IMR-90 (cell line): ENCODE measurements around the gene CTSF. TPM values are rescaled to one million over a fixed set of nuclear protein-coding genes. Genes with fewer than 3 reads are reported as not detected.
A peak's percentile ranks its signal among the peaks of the same experiment; 100 is the strongest.

Source experiments
- ATAC-seq: fragments of 200-7000 bp; cut with Tn5 transposase; 2 replicates; pipeline ENCODE4 v1.9.1; 2020; ENCODE audit warnings: low read depth, mild to moderate bottlenecking, moderate library complexity
- BruUV-seq: library from RNA; stranded (reverse); fragments of 400-500 nt; replicated peaks from 2 replicates; lab custom pipeline; 2021; lab: Mats Ljungman, UMichigan
- CTCF ChIA-PET: fragments of 300-600 bp; formaldehyde crosslinking; extraction: SDS; loops from one replicate; lab custom pipeline; 2021; ENCODE audit warnings: antibody characterized with exemption; lab: Yijun Ruan, JAX
- POLR2A ChIA-PET: fragments of 300-600 bp; sonication (Branson Sonifier 250); formaldehyde crosslinking; loops from one replicate; lab custom pipeline; 2022; ENCODE audit warnings: antibody characterized with exemption; ENCODE audit not compliant: unreplicated experiment; lab: Charles Lee
- DNase-seq: peaks from one replicate; pipeline ENCODE4 v3.0.0; 2013
- H2AFZ ChIP-seq: replicated peaks from 2 replicates; pipeline ENCODE3; 2013; ENCODE audit warnings: low read length, mild to moderate bottlenecking; ENCODE audit not compliant: poor library complexity
- H2AK5ac ChIP-seq: 2 replicates; pipeline ENCODE4 v1.6.1; 2013; ENCODE audit warnings: low read depth, low read length, inconsistent platforms
- H2AK9ac ChIP-seq: replicated peaks from 2 replicates; pipeline ENCODE3; 2013; ENCODE audit warnings: mild to moderate bottlenecking, low read depth, low read length, moderate library complexity; ENCODE audit not compliant: poor library complexity
- H2BK120ac ChIP-seq: 2 replicates; pipeline ENCODE4 v1.6.1; 2013; ENCODE audit warnings: low read depth, low read length, inconsistent platforms
- H2BK15ac ChIP-seq: 3 replicates; pipeline ENCODE4 v1.6.1; 2013; ENCODE audit warnings: low read depth, low read length, inconsistent platforms
- H2BK20ac ChIP-seq: 2 replicates; pipeline ENCODE4 v1.6.1; 2013; ENCODE audit warnings: low read depth, mild to moderate bottlenecking, inconsistent platforms, low read length, moderate library complexity
- H2BK5ac ChIP-seq: 2 replicates; pipeline ENCODE4 v1.6.1; 2013; ENCODE audit warnings: mild to moderate bottlenecking, low read depth, low read length, inconsistent platforms; ENCODE audit not compliant: poor library complexity, severe bottlenecking
- H3K14ac ChIP-seq: replicated peaks from 2 replicates; pipeline ENCODE4 v1.6.1; 2013; ENCODE audit warnings: low read depth, low read length, inconsistent platforms
- H3K18ac ChIP-seq: 2 replicates; pipeline ENCODE4 v1.6.1; 2013; ENCODE audit warnings: low read depth, low read length, control low read depth
- H3K23ac ChIP-seq: 2 replicates; pipeline ENCODE4 v1.6.1; 2013; ENCODE audit warnings: low read depth, low read length, inconsistent platforms
- H3K27ac ChIP-seq: 2 replicates; pipeline ENCODE4 v1.5.1; 2013; ENCODE audit warnings: mild to moderate bottlenecking, control low read depth, low read length; ENCODE audit not compliant: insufficient read depth
- H3K27me3 ChIP-seq: 2 replicates; pipeline ENCODE4 v1.6.1; 2013; ENCODE audit warnings: low read length; ENCODE audit not compliant: control insufficient read depth, insufficient read depth
- H3K36me3 ChIP-seq: 2 replicates; pipeline ENCODE4 v1.6.1; 2013; ENCODE audit warnings: low read length, mixed read lengths; ENCODE audit not compliant: control insufficient read depth, insufficient read depth
- H3K4ac ChIP-seq: 2 replicates; pipeline ENCODE4 v1.6.1; 2013; ENCODE audit warnings: low read depth, low read length, inconsistent platforms
- H3K4me1 ChIP-seq: 2 replicates; pipeline ENCODE4 v1.6.1; 2013; ENCODE audit warnings: low read length, mixed read lengths; ENCODE audit not compliant: control insufficient read depth, insufficient read depth
- H3K4me2 ChIP-seq: 2 replicates; pipeline ENCODE4 v1.6.1; 2013; ENCODE audit warnings: low read depth, mild to moderate bottlenecking, control low read depth, low read length, moderate library complexity
- H3K4me3 ChIP-seq: 2 replicates; pipeline ENCODE4 v1.5.1; 2013; ENCODE audit warnings: low read depth, mild to moderate bottlenecking, control low read depth, low read length, moderate library complexity; ENCODE audit not compliant: insufficient read depth
- H3K56ac ChIP-seq: 2 replicates; pipeline ENCODE4 v1.6.1; 2013; ENCODE audit warnings: low read length, inconsistent platforms; ENCODE audit not compliant: insufficient read depth; ENCODE audit errors: extremely low read depth
- H3K79me1 ChIP-seq, 2 experiments: 2 replicates each; pipeline ENCODE4 v1.6.1; 2013; ENCODE audit warnings: low read length in 2 of 2, inconsistent platforms in 1 of 2, low read depth in 1 of 2
- H3K9ac ChIP-seq: 2 replicates; pipeline ENCODE4 v1.6.1; 2013; ENCODE audit warnings: low read depth, low read length, control low read depth
- H3K9me1 ChIP-seq: 2 replicates; pipeline ENCODE4 v1.6.1; 2013; ENCODE audit warnings: low read length, inconsistent platforms; ENCODE audit not compliant: insufficient read depth
- H3K9me3 ChIP-seq: 2 replicates; pipeline ENCODE4 v1.6.1; 2013; ENCODE audit warnings: low read length; ENCODE audit not compliant: control insufficient read depth, insufficient read depth
- H4K20me1 ChIP-seq: 2 replicates; pipeline ENCODE4 v1.6.1; 2013; ENCODE audit warnings: low read length, inconsistent platforms; ENCODE audit not compliant: insufficient read depth
- H4K5ac ChIP-seq: 2 replicates; pipeline ENCODE4 v1.6.1; 2013; ENCODE audit warnings: mild to moderate bottlenecking, low read depth, low read length, control low read depth
- H4K8ac ChIP-seq, 2 experiments: 2 replicates each; pipeline ENCODE4 v1.6.1; 2013; ENCODE audit warnings: low read depth in 2 of 2, low read length in 2 of 2, control low read depth in 1 of 2, inconsistent platforms in 1 of 2
- H4K91ac ChIP-seq: 2 replicates; pipeline ENCODE4 v1.6.1; 2013; ENCODE audit warnings: low read depth, low read length, inconsistent platforms; ENCODE audit not compliant: insufficient read depth
- CEBPB ChIP-seq: IDR thresholded peaks from 2 replicates; pipeline ENCODE4 v1.6.1; 2012; ENCODE audit warnings: low read depth, low read length, improper control_type of control experiment
- CHD1 ChIP-seq: IDR thresholded peaks from 2 replicates; pipeline ENCODE4 v1.6.1; 2012; ENCODE audit warnings: low read depth, low read length, improper control_type of control experiment
- CTCF ChIP-seq: conservative IDR thresholded peaks from 2 replicates; pipeline ENCODE4 v1.5.1; 2012; ENCODE audit warnings: mild to moderate bottlenecking, low read depth, low read length, improper control_type of control experiment
- ELK1 ChIP-seq: fragments of 150-350 bp; IDR thresholded peaks from 2 replicates; pipeline ENCODE4 v1.6.1; 2016; ENCODE audit warnings: low read depth, mild to moderate bottlenecking, low read length, moderate library complexity, borderline replicate concordance
- FOS ChIP-seq: fragments of 150-350 bp; IDR thresholded peaks from 2 replicates; pipeline ENCODE4 v1.6.1; 2016; ENCODE audit warnings: low read depth, low read length
- MAZ ChIP-seq: IDR thresholded peaks from 2 replicates; pipeline ENCODE4 v1.6.1; 2012; ENCODE audit warnings: low read depth, mild to moderate bottlenecking, low read length, improper control_type of control experiment, moderate library complexity, borderline replicate concordance
- NFE2L2 ChIP-seq: fragments of 150-350 bp; IDR thresholded peaks from 2 replicates; pipeline ENCODE4 v1.6.1; 2016; ENCODE audit warnings: low read depth, mild to moderate bottlenecking, low read length
- POLR2A ChIP-seq: IDR thresholded peaks from 2 replicates; pipeline ENCODE4 v1.6.1; 2012; ENCODE audit warnings: mild to moderate bottlenecking, low read depth, low read length
- RAD21 ChIP-seq: IDR thresholded peaks from 2 replicates; pipeline ENCODE4 v1.6.1; 2012; ENCODE audit warnings: low read length, improper control_type of control experiment
- RCOR1 ChIP-seq: IDR thresholded peaks from 2 replicates; pipeline ENCODE4 v1.6.1; 2012; ENCODE audit warnings: mild to moderate bottlenecking, low read length, improper control_type of control experiment; ENCODE audit not compliant: insufficient replicate concordance
- RFX5 ChIP-seq: IDR thresholded peaks from 2 replicates; pipeline ENCODE4 v1.8.0; 2012; ENCODE audit warnings: low read depth, mild to moderate bottlenecking, low read length, moderate library complexity
- SMC3 ChIP-seq: fragments of 150-350 bp; IDR thresholded peaks from 2 replicates; pipeline ENCODE4 v1.6.1; 2016; ENCODE audit warnings: low read depth, mild to moderate bottlenecking, antibody characterized with exemption, low read length, moderate library complexity
- USF2 ChIP-seq: fragments of 150-350 bp; IDR thresholded peaks from 2 replicates; pipeline ENCODE4 v1.6.1; 2017; ENCODE audit warnings: mild to moderate bottlenecking, antibody characterized with exemption, low read length, low read depth
- WGBS, 2 experiments: methylation state at CpG; one replicate each; pipeline versions ENCODE4 v1.1.5 to v1.1.7; 2013; ENCODE audit warnings: missing lambda C conversion rate in 2 of 2; ENCODE audit not compliant: insufficient read length in 1 of 2; ENCODE audit errors: extremely low coverage in 2 of 2; 5-methylcytosine and 5-hydroxymethylcytosine counted together
- dilution Hi-C: fragments of 300-500 bp; cut with HindIII; formaldehyde crosslinking; loops from one replicate; pipeline ENCODE4 v1.14.3; 2018; ENCODE audit warnings: low sequenced_read_pairs; ENCODE audit not compliant: unreplicated experiment
- in situ Hi-C: fragments of 300-500 bp; cut with MboI; formaldehyde crosslinking; loops from 3 replicates; pipeline ENCODE4 v1.14.3; 2019; ENCODE audit warnings: low sequenced_read_pairs, inconsistent platforms, mixed read lengths
- intact Hi-C: fragments of 100-400 bp; cut with micrococcal nuclease; formaldehyde crosslinking; loops from 2 replicates; pipeline ENCODE4 v1.10.0; 2022
- polyA plus RNA-seq, 3 experiments: library from polyadenylated mRNA; depleted of rRNA; stranded (reverse); fragments of >200 nt; gene quantifications; 2 replicates each; pipeline ENCODE4 v1.2.3, GENCODE V29; 2012; ENCODE audit warnings: low replicate concordance in 1 of 3
- total RNA-seq: library from RNA; depleted of rRNA; stranded (reverse); fragments of >200 nt; gene quantifications from 2 replicates; pipeline ENCODE4 v1.2.3, GENCODE V29; 2012

CTSF gene
- total and polyA plus RNA-seq, 2 of the 4 experiments (the other 2 are of a cell fraction), result 4.1 to 16.0 TPM

GRCh38 chr11:66580803-66581202 is 12.4 kb upstream of the CTSF start:
- 0 out of 2 replicates have a peak, but pooled peaks cover 2% of the 10 kb centered on the region for H3K9me3 ChIP-seq
- no peaks in the 10 kb centered on the region for H3K9me1 ChIP-seq
- H2AFZ ChIP-seq, result no peak overlapping the region
- ATAC-seq (no peak), DNase-seq (peak; percentile 34)
- no peak overlapping the region for H3K27ac ChIP-seq
- in situ Hi-C loops (no loop called here), dilution Hi-C loops (no loop called here), intact Hi-C loops (no loop called here)
- no peak overlapping the region for H3K4ac ChIP-seq
- H3K9ac ChIP-seq, result no peak overlapping the region
- no peak overlapping the region for H3K23ac ChIP-seq
- POLR2A ChIA-PET, result no interaction called here
- no TSS peak for BruUV-seq
- no peaks in the 10 kb centered on the region for H3K27me3 ChIP-seq
- no peak overlapping the region for H3K4me3 ChIP-seq
- no peak overlapping the region for H4K91ac ChIP-seq
- peaks cover 6% of the 10 kb centered on the region for H3K4me1 ChIP-seq
- H3K79me1 ChIP-seq, result no peaks in the 10 kb centered on the region
- H3K36me3 ChIP-seq, result no peaks in the 10 kb centered on the region
- H4K8ac ChIP-seq, result no peak overlapping the region
- H2AK9ac ChIP-seq, result no peak overlapping the region
- H2BK20ac ChIP-seq, result no peak overlapping the region
- no peak overlapping the region for H3K18ac ChIP-seq
- H2AK5ac ChIP-seq, result no peak overlapping the region
- no peak overlapping the region for H4K5ac ChIP-seq
- CTCF ChIA-PET, result interaction anchor here (1.8 kb wide), 1 partner anchor 98 kb away, joined by 5 read pairs; no protein-coding TSS in a partner anchor
- H2BK15ac ChIP-seq, result no peak overlapping the region
- no peak overlapping the region for H3K14ac ChIP-seq
- no peak overlapping the region for H2BK5ac ChIP-seq
- no peak overlapping the region for H3K4me2 ChIP-seq
- 91% methylated on average over 5 of the region's 5 CpGs; no CpG with 5 or more reads in 1 of the 2 experiments for WGBS, 2 experiments
- H2BK120ac ChIP-seq, result no peak overlapping the region
- TF ChIP-seq RCOR1 (no peak), CEBPB (no peak), POLR2A (no peak), NFE2L2 (no peak), USF2 (no peak), SMC3 (no peak), CTCF (no peak), FOS (no peak), RAD21 (no peak), ELK1 (no peak), RFX5 (no peak), MAZ (no peak), CHD1 (no peak)
- H3K56ac ChIP-seq, result no peak overlapping the region
- H4K20me1 ChIP-seq, result no peaks in the 10 kb centered on the region
